CD4-positive, alpha-beta T cell treated with Interleukin-1 beta for 1 hour (primary cell): ENCODE data around the gene NHEJ1.
"Not testable (repeated sequence)": the region's sequence is repeated elsewhere in the genome, so short reads cannot be mapped to it uniquely, and the experiment has no call there.

Source experiments
- DNase-seq, 2 donors: peaks; one replicate each; pipeline ENCODE4 v3.0.0-alpha.2; 2020 to 2022

NHEJ1 gene, protein sequence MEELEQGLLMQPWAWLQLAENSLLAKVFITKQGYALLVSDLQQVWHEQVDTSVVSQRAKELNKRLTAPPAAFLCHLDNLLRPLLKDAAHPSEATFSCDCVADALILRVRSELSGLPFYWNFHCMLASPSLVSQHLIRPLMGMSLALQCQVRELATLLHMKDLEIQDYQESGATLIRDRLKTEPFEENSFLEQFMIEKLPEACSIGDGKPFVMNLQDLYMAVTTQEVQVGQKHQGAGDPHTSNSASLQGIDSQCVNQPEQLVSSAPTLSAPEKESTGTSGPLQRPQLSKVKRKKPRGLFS

GRCh38 chr2:219160186-219161017 is at the start of gene NHEJ1:
NHEJ1 (minus strand) TSS chr2:219160815; CDS start chr2:219158362, 2,453 bp downstream.
- peak; percentile 92 to 94 for DNase-seq

GRCh38 chr2:219209236-219210195 is 48.9 kb upstream of the NHEJ1 start:
- DNase-seq = no peak

GRCh38 chr2:219207884-219208740 is 47.5 kb upstream of the NHEJ1 start:
- no peak for DNase-seq

DNA sequence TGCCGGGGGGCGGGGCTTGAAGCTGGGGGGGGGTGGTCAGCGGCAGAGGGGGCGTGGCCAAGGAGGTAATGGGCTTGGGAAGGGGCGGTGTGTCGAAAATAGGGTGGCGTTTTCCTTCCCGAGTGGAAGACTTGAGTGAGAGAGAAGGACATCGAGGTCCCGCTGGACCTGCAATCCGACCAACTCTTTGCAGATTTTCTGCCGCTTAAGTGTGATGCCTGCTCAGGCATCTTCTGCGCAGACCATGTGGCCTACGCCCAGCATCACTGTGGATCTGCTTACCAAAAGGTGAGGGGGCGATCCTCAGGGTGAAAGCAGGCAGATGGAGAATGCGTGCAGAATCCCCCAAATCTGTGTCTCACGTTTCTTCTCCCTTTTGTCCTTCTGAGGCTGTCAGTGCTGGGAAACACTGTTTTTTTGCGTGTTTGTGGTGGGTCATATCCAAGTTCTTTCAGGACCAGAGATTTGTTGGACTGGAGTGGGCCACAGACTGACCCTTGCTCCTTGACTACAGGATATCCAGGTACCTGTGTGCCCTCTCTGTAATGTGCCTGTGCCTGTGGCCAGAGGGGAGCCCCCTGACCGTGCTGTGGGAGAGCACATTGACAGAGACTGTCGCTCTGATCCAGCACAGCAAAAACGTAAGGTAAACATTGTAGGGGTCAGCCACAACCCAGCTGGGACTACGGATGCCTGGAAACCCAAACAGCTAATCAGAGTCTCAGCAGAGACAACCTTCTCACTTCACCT is 46.7 kb upstream of the NHEJ1 start:
- no peak for DNase-seq

DNA sequence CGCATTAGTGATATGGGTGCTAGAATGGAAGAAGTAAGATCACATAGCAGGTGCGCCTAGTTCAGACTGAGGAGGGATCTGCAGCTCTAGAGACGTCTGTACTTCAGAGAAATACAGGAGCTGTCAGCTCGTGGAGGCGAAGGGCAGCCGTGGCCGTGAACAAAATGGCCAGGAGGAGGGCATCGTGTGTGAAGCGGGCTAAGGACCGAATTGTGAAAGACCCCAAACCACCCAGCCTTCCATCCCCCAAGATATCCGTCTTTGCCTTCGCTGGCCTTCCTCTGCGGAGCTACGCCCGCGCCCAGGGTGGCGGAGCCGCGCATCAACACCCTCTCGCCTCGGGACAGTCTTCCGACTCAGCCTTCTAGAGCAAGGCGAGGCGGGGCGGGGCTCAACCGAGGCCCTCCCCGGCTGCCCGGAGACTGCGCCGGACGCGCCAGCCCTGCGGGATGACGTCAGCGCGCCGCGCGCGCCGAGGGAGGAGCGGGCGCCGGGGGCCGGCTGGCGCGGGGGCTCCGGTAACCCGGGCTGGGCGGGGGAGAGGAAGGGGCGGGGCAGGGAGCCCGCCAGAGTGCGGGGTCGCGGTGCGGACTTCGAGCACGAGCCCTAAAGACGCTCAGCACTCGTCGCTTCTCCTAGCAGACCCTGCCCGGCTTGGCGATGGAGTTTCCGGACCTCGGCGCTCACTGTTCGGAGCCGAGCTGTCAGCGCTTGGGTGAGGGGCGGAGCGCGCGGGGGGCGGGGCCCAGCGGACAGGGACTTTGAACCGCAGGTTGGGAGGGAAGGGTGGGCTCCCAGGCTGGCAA is 45.9 kb upstream of the NHEJ1 start, which contains the start of gene ZFAND2B:
Gene ZFAND2B, plus strand, starts transcription at position 455 of the 806 bp plus-strand sequence. Its CDS starts 206 bp downstream, at position 661.
- DNase-seq = peak; percentile 95 to 96

GRCh38 chr2:219205981-219206327 is 45.3 kb upstream of the NHEJ1 start:
- no peak for DNase-seq

GRCh38 chr2:219205165-219205538 is 44.5 kb upstream of the NHEJ1 start:
- DNase-seq = no peak

DNA sequence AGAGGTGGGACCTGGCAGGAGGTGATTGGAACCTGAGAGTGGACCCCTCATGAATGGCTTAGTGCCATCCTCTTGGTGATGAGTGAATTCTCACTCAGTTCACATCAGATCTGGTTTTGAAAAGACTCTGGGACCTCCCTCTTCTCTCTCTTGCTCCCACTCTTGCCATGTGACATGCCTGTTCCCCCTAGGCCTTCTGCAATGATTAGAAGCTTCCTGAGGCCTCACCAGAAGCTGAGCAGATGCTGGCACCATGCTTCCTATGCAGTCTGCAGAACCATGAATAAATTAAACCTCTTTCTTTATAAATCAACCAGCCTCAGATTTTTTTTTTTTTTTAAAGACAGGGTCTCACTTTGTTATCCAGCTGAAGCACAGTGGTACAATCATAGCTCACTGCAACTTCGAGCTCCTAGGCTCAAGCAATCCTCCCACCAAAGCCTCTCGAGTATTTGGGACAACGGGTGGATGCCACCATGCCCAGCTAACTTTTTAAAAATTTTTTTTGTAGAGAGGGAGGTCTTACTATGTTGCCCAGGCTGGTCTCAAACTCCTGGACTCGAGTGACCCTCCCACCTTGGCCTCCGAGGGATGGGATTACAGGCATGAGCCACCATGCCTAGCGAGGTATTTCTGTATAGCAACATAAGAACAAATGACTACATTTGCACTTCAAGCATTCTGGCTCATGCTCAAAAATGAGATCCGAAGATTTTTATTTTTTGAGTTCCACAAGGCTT is 44.0 kb upstream of the NHEJ1 start:
- DNase-seq = no peak

GRCh38 chr2:219201331-219201730 is 40.7 kb upstream of the NHEJ1 start:
- DNase-seq = not testable (repeated sequence)

DNA sequence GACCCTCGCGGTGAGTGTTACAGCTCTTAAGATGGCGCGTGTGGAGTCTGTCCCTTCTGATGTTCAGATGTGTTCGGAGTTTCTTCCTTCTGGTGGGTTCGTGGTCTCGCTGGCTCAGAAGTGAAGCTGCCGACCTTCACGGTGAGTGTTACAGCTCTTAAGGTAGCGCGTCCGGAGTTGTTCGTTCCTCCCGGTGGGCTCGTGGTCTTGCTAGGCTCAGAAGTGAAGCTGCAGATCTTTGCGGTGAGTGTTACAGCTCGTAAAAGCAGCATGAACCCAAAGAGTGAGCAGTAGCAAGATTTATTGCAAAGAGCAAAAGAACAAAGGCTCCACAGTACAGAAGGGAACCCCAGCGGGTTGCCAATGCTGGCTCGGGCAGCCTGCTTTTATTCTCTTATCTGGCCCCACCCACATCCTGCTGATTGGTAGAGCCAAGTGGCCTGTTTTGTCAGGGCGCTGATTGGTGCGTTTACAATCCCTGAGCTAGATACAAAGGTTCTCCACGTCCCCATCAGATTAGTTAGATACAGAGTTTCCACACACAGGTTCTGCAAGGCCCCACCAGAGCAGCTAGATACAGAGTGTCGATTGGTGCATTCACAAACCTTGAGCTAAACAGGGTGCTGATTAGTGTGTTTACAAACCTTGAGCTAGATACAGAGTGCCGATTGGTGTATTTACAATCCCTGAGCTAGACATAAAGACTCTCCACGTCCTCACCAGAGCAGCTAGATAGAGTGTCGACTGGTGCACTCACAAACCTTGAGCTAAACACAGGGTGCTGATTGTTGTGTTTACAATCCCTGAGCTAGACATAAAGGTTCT is 40.1 kb upstream of the NHEJ1 start:
- peak; percentile 41 to 59 for DNase-seq

DNA sequence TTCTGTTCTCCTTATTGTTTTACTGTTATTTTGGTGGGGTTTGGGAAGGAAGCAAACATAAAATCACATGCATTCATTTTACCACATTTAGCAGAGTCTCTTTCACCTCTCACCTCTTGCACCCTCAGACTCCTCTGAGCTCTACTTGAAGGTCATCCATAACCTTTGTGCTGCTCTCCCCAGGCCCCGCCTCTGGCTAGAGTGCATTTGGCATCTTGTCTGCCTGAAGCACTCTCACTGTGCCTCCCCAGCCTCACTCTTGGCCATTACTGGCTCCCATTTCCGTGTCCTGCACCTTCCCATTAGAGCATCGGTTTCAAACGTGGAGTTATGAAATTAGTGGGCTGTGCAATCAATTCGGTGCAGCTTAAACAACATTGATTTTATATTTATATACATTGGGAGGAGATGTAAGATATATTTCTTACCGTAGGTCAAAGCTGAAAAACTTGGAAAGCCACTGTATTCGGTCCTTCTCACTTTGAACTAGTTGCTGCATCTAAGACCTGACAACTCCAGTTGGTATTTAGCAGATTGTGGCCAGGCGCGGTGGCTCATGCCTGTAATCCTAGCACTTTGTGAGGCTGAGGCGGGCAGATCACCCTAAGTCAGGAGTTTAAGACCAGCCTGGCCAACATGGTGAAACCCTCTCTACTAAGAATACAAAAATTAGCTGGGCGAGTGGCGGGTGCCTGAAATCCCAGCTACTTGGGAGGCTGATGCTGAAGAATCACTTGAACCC is 39.0 kb upstream of the NHEJ1 start:
- DNase-seq = no peak

GRCh38 chr2:219198974-219199373 is 38.4 kb upstream of the NHEJ1 start:
- no peak for DNase-seq

DNA sequence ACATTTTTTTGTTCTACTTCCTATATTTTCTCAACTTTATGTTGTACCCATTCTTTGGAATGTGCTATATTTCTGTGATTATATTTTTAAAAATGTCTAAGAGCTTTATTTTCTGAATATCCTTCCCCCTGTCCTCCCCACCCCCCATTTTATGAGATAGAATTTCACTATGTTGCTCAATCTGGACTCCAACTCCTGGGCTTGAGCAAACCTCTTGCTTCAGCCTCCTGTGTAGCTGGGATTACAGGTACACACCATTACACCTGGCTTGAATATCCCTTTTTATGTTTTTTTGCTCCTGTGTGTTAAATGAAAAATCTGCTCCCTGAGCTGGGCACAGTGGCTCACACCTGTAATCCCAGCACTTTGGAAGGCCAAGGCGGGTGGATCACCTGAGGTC is 36.8 kb upstream of the NHEJ1 start:
- no peak for DNase-seq

DNA sequence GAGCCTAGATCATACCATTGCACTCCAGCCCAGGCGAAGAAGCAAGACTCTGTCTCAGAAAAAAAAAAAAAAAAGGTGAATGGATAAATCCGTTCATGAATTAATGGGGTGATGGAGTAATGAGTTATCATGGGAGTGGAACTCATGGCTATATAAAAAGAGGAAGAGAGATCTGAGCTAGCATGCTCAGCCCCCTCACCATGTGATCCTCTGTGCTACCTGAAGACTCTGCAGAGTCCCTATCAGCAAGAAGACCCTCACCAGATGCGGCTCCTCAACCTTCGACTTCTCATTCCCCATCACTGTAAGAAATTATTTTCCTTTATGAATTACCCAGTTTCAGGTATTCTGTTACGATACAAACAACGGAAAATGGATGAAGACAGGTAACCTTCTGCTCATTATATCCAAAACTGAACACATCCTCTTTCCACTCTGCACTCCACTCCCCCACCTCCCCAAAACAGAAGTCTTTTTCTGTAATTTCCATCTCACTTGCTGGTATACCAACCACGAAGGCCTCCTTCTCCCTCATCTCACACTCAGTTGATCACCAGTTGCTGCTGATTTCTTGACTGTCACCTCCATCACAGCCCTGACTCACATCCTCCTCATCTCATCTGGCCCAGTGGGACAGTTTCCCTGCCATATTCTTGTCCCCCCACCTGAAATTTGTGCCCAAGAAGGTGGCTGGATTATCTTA is 26.3 kb upstream of the NHEJ1 start:
- DNase-seq = no peak

- no peak for DNase-seq
Measured at GRCh38 chr2:219184121-219184520, 23.5 kb upstream of the NHEJ1 start.

GRCh38 chr2:219183151-219183772 is 22.6 kb upstream of the NHEJ1 start:
- no peak for DNase-seq
